Measurements from ENCODE around the gene HS6ST1. TPM values are rescaled to one million over a fixed set of nuclear protein-coding genes. Genes with fewer than 3 reads are reported as not detected.

The HS6ST1 gene
- total RNA-seq, 2 experiments from 2014 or later, result 7.1 to 8.7 TPM

DNA sequence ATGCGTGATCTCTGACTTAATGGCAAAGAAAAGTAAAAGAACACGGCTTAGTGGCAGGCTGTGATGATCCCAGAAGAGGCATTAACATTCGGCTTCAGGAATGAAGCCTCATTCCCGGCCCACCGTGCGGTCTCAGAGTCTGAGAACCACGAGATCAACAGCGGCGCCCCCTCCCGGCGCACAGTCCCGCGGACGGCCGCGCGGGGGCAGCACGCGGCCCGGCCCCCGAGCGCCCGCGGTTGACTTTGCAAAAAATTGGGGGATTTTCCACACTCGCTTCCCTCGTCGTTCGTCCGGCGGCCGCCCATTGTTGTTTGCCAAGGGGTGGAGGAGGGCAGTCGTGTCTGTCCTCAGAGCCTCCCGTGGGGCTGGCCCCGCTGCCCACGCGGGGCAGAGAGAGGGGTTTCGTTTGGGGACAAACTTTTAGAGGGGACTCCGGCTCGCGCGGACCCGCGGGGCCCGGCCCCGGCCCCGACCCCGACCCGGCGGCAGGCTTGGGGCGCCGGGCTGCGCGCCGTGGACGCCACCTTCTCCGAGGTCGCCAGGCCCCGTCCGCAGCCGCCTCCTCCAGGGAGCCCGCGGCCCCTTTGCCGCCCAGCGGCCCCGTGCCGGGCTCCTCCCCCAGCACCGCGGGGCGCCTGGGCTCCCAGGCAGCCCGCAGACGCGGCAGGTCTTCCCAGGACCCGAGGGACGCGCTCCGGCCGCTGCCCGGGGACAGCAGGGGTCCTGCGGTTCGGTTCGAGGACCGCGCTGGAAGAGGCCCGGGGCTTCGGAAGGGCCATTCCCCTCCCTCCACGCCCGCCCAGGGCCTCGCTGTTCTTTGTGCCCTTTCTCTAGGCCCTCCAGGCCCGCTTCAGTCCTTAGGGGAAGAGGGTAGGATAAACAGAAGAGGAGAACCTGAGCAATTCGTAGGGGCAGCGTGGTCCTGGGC is 3.4 kb upstream of the HS6ST1 start:
- Mint-ChIP-seq H3K4me1 (ENCODE audit: low read depth) (peaks cover 22% of the 10 kb centered on the region), H3K27ac (peak overlapping the region; percentile 42), H3K27me3 (no peaks in the 10 kb centered on the region), H3K9me3 (no peaks in the 10 kb centered on the region), H3K36me3 (ENCODE audit: low read depth) (no peaks in the 10 kb centered on the region), H3K4me3 (peak overlapping the region; percentile 87)
- ChIA-PET POLR2A (no interaction called here), CTCF (no interaction called here)
- Histone ChIP-seq H3K4me1 (ENCODE audit: insufficient read depth, low read length) (peaks cover 25% of the 10 kb centered on the region), H3K9me3 (ENCODE audit: control insufficient read depth in 1 of 2, insufficient read depth in 1 of 2, low read length in 2 of 2) (no peaks in the 10 kb centered on the region), H3K4me3 (ENCODE audit: low read length) (peak overlapping the region; percentile 54), H3K27me3 (ENCODE audit: control insufficient read depth in 1 of 2, insufficient read depth in 2 of 2, low read length in 2 of 2) (no peaks in the 10 kb centered on the region), H3K36me3 (ENCODE audit: insufficient read depth, low read length) (no peaks in the 10 kb centered on the region), H3K27ac (ENCODE audit: low read depth in 1 of 2, low read length in 2 of 2) (no peak overlapping the region)
- intact Hi-C loops (cut with DNase I, micrococcal nuclease), result loop anchor here (2.0 to 10.0 kb wide), 10 partner anchors 137 to 1667 kb away; partner anchors contain the start of genes AMMECR1L (in 1 of the 2), GYPC (in 1 of the 2), SAP130 (in 1 of the 2) and UGGT1 (in 1 of the 2)
- ATAC-seq (ENCODE audit: poor library complexity) (peak; percentile 65), DNase-seq (peak; percentile 54 to 91 (median 74))
- TF ChIP-seq, protein P1, sequence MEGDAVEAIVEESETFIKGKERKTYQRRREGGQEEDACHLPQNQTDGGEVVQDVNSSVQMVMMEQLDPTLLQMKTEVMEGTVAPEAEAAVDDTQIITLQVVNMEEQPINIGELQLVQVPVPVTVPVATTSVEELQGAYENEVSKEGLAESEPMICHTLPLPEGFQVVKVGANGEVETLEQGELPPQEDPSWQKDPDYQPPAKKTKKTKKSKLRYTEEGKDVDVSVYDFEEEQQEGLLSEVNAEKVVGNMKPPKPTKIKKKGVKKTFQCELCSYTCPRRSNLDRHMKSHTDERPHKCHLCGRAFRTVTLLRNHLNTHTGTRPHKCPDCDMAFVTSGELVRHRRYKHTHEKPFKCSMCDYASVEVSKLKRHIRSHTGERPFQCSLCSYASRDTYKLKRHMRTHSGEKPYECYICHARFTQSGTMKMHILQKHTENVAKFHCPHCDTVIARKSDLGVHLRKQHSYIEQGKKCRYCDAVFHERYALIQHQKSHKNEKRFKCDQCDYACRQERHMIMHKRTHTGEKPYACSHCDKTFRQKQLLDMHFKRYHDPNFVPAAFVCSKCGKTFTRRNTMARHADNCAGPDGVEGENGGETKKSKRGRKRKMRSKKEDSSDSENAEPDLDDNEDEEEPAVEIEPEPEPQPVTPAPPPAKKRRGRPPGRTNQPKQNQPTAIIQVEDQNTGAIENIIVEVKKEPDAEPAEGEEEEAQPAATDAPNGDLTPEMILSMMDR (IDR thresholded peaks at IDR 0.05), result peak; percentile 89

DNA sequence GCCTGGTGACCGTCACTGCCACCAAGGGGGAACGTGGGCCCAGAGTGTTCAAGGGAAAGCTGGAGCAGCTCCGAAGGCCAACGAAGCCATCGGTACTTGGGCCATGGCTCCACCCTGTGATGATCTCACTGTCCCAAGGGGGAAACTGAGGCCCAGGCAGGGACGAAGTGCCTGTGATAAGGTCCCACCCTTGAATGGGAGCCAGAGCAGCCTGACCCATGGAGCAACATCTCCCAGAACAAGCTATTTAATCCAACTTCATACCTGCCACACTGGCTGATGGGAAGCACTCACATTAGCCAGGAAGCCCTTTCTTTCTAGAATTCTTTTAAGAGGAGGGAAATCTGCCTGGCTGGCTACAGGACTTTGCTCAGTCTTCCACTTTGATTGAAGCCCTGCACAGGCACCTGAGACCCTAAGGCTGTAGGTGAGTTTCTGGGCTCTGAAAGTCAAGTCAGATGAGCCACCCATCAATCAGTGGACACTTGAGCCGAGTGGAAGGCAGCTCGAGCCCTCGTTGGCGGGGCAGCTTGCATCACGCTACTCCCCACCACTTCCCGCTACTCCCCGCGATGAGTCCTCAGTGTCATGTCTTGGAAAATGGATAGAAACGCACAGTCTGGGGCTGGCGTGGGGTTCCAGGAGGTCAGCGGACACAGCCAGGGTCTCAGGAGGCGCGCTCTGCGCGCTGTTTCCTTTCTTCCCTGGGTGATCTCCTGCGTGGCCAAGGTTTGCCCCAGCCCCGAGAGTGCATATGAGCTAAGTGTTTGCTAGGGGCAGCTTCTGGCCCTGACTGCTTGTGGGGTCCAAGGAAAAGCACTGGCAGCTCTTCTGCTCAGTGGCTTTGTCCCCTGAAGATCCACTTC is 2.5 kb upstream of the HS6ST1 start:
- CTCF ChIA-PET, result no interaction called here
- no peak for ATAC-seq (ENCODE audit: poor library complexity)
- peak overlapping the region; percentile 42 for H3K27ac Mint-ChIP-seq

More for the DNA sequence above, 2.5 kb upstream of the HS6ST1 start:
- Histone ChIP-seq H3K4me3 (ENCODE audit: low read length) (no peak overlapping the region), H3K4me1 (ENCODE audit: insufficient read depth, low read length) (peaks cover 34% of the 10 kb centered on the region), H3K27ac (ENCODE audit: low read depth in 1 of 2, low read length in 2 of 2) (no peak overlapping the region), H3K27me3 (ENCODE audit: control insufficient read depth in 1 of 2, insufficient read depth in 2 of 2, low read length in 2 of 2) (no peaks in the 10 kb centered on the region), H3K9me3 (ENCODE audit: control insufficient read depth in 1 of 2, insufficient read depth in 1 of 2, low read length in 2 of 2) (no peaks in the 10 kb centered on the region), H3K36me3 (ENCODE audit: insufficient read depth, low read length) (no peaks in the 10 kb centered on the region)
- intact Hi-C loops (cut with DNase I, micrococcal nuclease), result loop anchor here (2.0 to 10.0 kb wide), 10 partner anchors 136 to 1666 kb away; partner anchors contain the start of genes AMMECR1L (in 1 of the 2), GYPC (in 1 of the 2), SAP130 (in 1 of the 2) and UGGT1 (in 1 of the 2)
- Mint-ChIP-seq H3K9me3 (no peaks in the 10 kb centered on the region), H3K36me3 (ENCODE audit: low read depth) (no peaks in the 10 kb centered on the region), H3K4me3 (peak overlapping the region; percentile 87), H3K4me1 (ENCODE audit: low read depth) (peaks cover 30% of the 10 kb centered on the region), H3K27me3 (no peaks in the 10 kb centered on the region)
- peak in 4 of 14 experiments; percentile 1 to 32 (median 9) for DNase-seq
- POLR2A ChIA-PET, result interaction anchor here (0.5 kb wide), 1 partner anchor 795 kb away, joined by 3 read pairs; no protein-coding TSS in a partner anchor
- TF ChIP-seq, protein P1 (IDR thresholded peaks at IDR 0.05), result no peak
